GM19043 (cell line): ENCODE data around the gene ZDHHC11B.
"Not testable (repeated sequence)": the region's sequence is repeated elsewhere in the genome, so short reads cannot be mapped to it uniquely, and the experiment has no call there.

ENCODE experiments used
- ATAC-seq: cut with Tn5 transposase; IDR thresholded peaks from one replicate; pipeline ENCODE4 v1.9.1; 2021; ENCODE audit warnings: low read depth; ENCODE audit not compliant: unreplicated experiment

The ZDHHC11B gene

GRCh38 chr5:723309-723708 is 61.2 kb downstream of the ZDHHC11B start:
- ATAC-seq, result not testable (repeated sequence)

- ATAC-seq, result not testable (repeated sequence)
These were observed 65.2 kb downstream of the ZDHHC11B start for GRCh38 chr5:719379-719778.

- ATAC-seq, result no peak
These were observed 67.4 kb downstream of the ZDHHC11B start for GRCh38 chr5:717143-717542.

- not testable (repeated sequence) for ATAC-seq
These were observed 67.8 kb downstream of the ZDHHC11B start for GRCh38 chr5:716740-717139.

DNA sequence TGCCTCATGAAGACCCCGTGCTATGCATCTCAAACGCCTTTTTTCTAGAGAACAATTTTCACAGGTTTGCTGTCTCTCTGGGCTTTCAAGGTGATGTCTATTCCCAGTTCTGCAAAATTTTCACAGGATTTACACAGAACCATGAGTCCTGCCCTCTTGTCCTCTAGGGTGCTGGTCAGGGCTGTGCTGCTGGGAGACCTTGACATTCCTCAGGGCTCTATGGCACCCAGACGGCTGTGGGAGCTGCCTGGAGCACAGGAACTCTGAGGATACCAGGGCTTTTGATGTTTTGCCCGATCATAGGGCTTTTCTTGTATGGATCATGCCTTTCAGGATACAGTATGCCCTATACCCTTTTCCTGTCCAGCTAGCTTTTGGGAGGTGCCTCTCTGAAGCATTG is 68.9 kb downstream of the ZDHHC11B start:
- ATAC-seq, result not testable (repeated sequence)

- not testable (repeated sequence) for ATAC-seq
These were observed 70.1 kb downstream of the ZDHHC11B start for GRCh38 chr5:714215-715118.

DNA sequence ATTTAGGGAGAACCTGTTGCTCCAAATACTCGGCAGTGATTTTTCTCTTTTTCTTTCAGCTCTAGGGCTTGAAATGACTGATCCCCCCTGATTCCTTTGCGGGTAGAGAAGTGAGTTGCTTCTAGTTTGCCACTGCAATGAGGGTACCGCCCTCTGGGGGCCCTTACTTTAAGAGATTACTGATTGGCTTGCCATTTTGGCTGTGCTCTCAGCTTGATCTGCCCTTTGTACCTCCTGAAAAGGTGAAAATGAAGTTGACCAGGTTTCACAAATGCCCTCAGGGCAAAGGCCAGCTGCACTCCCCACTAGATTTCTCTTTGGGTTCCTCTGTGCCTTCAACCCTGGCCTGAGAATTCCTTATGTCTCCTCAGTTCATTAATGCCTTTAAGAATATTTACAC is 70.8 kb downstream of the ZDHHC11B start:
- not testable (repeated sequence) for ATAC-seq

DNA sequence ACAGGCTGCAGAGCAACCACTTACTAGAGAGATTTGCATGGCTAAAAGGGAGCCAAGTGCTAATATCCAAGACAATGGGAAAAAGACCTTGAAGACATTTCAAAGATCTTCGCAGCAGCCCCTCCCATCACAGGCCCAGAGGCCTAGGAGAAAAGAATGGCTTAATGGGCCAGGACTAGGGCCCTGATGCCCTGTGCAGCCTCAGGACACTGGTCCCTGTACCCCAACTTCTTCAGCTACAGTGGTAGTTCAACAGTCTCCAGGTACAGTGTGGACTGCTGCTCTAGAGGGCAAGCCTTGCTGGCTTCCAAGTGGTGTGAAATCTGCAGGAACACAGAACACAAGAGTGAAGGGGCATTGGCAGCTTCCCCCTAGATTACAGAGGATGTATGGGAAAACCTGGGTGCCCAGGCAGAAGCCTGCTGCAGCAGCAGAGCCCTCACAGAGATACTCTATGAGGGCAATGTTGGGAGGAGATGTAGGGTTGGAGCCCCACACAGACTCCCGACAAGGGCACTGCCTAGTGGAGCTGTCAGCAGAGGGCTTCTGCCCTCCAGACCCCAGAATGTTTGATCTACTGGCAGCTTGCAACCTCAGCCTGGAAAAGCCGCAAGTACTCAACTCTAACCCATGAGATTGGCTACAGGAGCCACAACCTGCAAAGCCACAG is 75.5 kb downstream of the ZDHHC11B start:
- ATAC-seq, result not testable (repeated sequence)

- not testable (repeated sequence) for ATAC-seq
These were observed 76.2 kb downstream of the ZDHHC11B start for GRCh38 chr5:708374-708773.

DNA sequence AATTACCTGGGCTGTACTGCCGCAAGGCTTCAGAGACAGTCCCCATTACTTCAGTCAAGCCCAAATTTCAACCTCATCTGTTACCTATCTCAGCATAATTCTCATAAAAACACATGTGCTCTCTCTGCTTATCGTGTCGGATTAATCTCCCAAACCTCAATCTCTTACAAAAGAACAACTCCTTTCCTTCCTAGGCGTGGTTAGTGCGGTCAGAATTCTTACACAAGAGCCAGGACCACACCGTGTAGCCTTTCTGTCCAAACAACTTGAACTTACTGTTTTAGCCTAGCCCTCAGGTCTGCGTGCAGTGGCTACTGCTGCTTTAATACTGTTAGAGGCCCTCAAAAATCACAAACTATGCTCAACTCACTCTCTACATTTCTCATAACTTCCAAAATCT is 78.4 kb downstream of the ZDHHC11B start:
- ATAC-seq, result not testable (repeated sequence)

GRCh38 chr5:696753-697702 is 87.5 kb downstream of the ZDHHC11B start:
- not testable (repeated sequence) for ATAC-seq

GRCh38 chr5:696191-696590 is 88.3 kb downstream of the ZDHHC11B start:
- ATAC-seq, result not testable (repeated sequence)

- ATAC-seq, result not testable (repeated sequence)
These were observed 89.1 kb downstream of the ZDHHC11B start for GRCh38 chr5:695475-695874.

- ATAC-seq, result not testable (repeated sequence)
These were observed 90.5 kb downstream of the ZDHHC11B start for GRCh38 chr5:694042-694431.

GRCh38 chr5:693271-694041 is 91.1 kb downstream of the ZDHHC11B start, which contains the start of gene TPPP:
Gene TPPP, minus strand, starts transcription at chr5:693352. Its CDS starts 15,292 bp downstream, at chr5:678060.
- peak; percentile 65 for ATAC-seq

DNA sequence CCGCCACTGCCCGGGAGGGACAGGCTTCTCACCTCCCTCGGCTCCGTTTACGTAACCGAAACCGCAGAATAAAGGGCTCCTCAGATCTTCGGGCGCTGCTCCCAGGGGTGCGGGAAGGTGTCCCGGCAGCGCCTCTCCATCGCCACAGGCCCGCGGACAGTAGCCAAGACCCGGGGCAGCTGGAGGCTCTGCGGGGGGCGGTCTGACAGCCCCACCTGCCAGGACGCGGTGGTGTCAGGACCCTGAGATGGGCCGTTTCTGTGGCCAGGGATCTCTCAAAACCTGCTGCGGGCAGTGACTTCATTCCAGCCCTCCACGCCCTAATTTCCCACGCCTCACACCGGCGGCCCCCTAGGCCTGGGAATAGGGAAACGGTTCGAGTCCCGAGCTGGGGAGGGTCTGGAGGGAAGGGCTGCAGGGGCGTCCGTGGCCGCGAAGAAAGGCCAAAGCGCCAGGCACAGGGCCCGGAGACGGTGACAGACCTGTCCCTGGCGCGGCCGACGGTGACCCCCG is 91.9 kb downstream of the ZDHHC11B start:
- not testable (repeated sequence) for ATAC-seq

GRCh38 chr5:691817-692528 is 92.6 kb downstream of the ZDHHC11B start:
- ATAC-seq, result no peak

DNA sequence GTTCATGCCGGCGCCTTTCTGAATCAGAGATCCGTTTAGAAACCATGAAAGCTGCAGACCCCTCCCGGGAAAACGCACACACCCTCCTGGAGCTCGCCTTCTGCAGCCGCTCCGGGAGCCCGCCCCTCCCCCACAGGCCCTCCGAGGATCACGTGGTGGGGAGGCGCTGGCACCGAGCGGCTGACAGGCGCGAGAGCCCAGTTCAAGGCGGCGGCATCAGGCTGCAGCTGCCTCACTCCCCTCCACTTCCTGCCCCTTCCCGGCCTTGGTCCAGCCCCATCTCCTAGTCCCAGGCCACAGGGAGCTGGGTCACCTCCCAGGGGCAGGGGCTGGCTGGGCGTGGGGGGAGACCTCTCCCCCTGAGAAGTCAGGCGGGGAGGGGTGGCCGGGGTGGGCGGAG is 93.5 kb downstream of the ZDHHC11B start:
- not testable (repeated sequence) for ATAC-seq

- ATAC-seq, result not testable (repeated sequence)
These were observed 94.2 kb downstream of the ZDHHC11B start for GRCh38 chr5:690293-690692.
